Muscle of leg (tissue), 11 donors: Measurements from ENCODE around the gene SHISA8. TPM values are rescaled to one million over a fixed set of nuclear protein-coding genes. Genes with fewer than 3 reads are reported as not detected.
"Not testable (repeated sequence)": the region's sequence is repeated elsewhere in the genome, so short reads cannot be mapped to it uniquely, and the experiment has no call there.

Experiments
- DNase-seq: peaks from one replicate; pipeline ENCODE4 v3.0.0; 2013
- H3K27ac ChIP-seq: one replicate; pipeline ENCODE4 v1.5.1; 2013; ENCODE audit warnings: mild to moderate bottlenecking, low read length, control low read depth
- H3K27me3 ChIP-seq: one replicate; pipeline ENCODE4 v1.6.1; 2013; ENCODE audit warnings: low read length; ENCODE audit not compliant: control insufficient read depth, insufficient read depth
- H3K36me3 ChIP-seq: one replicate; pipeline ENCODE4 v1.6.1; 2013; ENCODE audit warnings: low read length; ENCODE audit not compliant: control insufficient read depth, insufficient read depth
- H3K4me1 ChIP-seq: one replicate; pipeline ENCODE4 v1.6.1; 2013; ENCODE audit warnings: low read length; ENCODE audit not compliant: control insufficient read depth, insufficient read depth
- H3K4me3 ChIP-seq: one replicate; pipeline ENCODE4 v1.5.1; 2013; ENCODE audit warnings: low read length, control low read depth
- H3K9me3 ChIP-seq: replicated peaks from 2 replicates; pipeline ENCODE4 v1.6.1; 2013; ENCODE audit warnings: low read depth, low read length; ENCODE audit not compliant: control insufficient read depth
- WGBS: methylation state at CpG from one replicate; pipeline ENCODE4 v1.1.5; 2013; ENCODE audit warnings: missing lambda C conversion rate; ENCODE audit not compliant: insufficient coverage; 5-methylcytosine and 5-hydroxymethylcytosine counted together
- polyA plus RNA-seq, 8 donors: library from polyadenylated mRNA; unstranded; fragments of 120-200 nt; gene quantifications; one replicate each; pipeline versions ENCODE4 v1.2.1 to v1.2.3, GENCODE V29; 2013; ENCODE audit warnings: inconsistent platforms in 1 of 8, low replicate concordance in 1 of 8; ENCODE audit not compliant: insufficient read length in 8 of 8, insufficient read depth in 1 of 8
- total RNA-seq: library from RNA; stranded (reverse); fragments of 120-200 nt; gene quantifications from one replicate; pipeline ENCODE4 v1.2.4, GENCODE V29; 2013

SHISA8 gene
- total and polyA plus RNA-seq, 9 donors = 0.09 to 0.39 (median 0.20) TPM; not detected in 1

DNA sequence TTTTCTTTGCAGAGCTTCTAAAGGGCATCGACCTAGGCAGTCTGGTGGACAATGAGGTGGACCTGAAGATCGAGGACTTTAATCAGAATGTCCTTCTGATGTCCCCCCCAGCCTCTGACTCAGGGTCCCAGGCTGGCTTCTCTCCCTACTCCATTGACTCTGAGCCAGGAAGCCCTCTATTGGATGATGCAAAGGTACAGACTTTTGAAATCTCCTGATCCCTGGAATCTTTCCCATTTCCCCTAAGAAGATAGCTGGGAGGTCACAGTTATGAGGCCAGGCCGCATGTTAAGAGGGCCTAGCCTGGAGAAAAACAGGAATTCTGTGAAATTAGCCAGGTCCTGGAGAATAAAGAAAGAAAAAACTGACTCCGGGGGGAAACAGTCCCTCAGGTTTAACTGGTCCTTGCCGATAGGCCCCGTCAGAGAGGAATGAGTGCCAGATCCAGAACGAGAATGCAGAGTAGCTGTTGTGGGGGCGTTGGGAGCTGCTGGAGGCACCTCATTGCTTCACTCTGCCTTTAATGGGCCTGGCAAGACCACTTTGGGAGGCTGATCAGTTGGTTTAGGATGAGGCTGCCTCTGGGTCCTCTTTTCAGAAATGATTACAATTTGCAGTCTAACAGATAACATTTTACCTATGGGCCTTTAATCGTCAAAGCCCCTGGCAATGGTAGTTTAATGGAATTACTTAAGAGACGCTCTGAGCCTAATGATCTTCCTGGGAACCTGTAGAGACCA is 39.2 kb downstream of the SHISA8 start:
- H3K4me3 ChIP-seq = no peak overlapping the region
- H3K36me3 ChIP-seq = peaks cover 93% of the 10 kb centered on the region
- no peak overlapping the region for H3K27ac ChIP-seq
- 76% methylated on average over 7 of the region's 10 CpGs for WGBS
- no peaks in the 10 kb centered on the region for H3K9me3 ChIP-seq
- DNase-seq = no peak
- H3K4me1 ChIP-seq = no peaks in the 10 kb centered on the region
- H3K27me3 ChIP-seq = no peaks in the 10 kb centered on the region

GRCh38 chr22:41874090-41874489 is 40.8 kb downstream of the SHISA8 start:
- Histone ChIP-seq H3K36me3 (peaks cover 86% of the 10 kb centered on the region), H3K4me1 (no peaks in the 10 kb centered on the region), H3K4me3 (no peak overlapping the region), H3K9me3 (no peaks in the 10 kb centered on the region), H3K27ac (no peak overlapping the region), H3K27me3 (no peaks in the 10 kb centered on the region)
- WGBS = no CpG with 5 or more reads among the region's 2 CpGs
- no peak for DNase-seq

GRCh38 chr22:41873391-41873790 is 41.5 kb downstream of the SHISA8 start:
- H3K9me3 ChIP-seq = no peaks in the 10 kb centered on the region
- H3K36me3 ChIP-seq = peaks cover 85% of the 10 kb centered on the region
- no peak for DNase-seq
- no peak overlapping the region for H3K27ac ChIP-seq
- H3K4me1 ChIP-seq = no peaks in the 10 kb centered on the region
- WGBS = 95% methylated on average over 4 of the region's 5 CpGs
- H3K4me3 ChIP-seq = no peak overlapping the region
- no peaks in the 10 kb centered on the region for H3K27me3 ChIP-seq

DNA sequence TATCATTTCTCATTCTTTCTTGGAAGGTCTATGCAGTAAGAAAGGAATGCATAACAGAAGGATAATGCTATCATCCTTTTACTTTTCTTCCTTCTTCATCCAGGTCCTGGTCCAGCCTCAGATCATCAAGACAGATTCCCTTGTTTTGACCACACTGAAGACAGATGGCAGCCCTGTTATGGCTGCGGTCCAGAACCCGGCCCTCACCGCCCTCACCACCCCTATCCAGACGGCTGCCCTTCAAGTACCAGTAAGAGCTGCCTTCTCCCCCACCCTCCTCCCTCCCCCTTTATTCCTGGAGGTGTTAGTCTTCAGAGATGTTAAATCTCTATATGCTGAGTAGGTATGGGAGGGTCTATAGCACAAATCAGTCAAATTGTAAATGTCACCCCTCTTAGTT is 44.1 kb downstream of the SHISA8 start:
- 86% methylated on average over 1 of the region's 4 CpGs for WGBS
- Histone ChIP-seq H3K27me3 (no peaks in the 10 kb centered on the region), H3K9me3 (no peaks in the 10 kb centered on the region), H3K27ac (no peak overlapping the region), H3K4me3 (no peak overlapping the region), H3K36me3 (peaks cover 77% of the 10 kb centered on the region), H3K4me1 (no peaks in the 10 kb centered on the region)
- no peak for DNase-seq

GRCh38 chr22:41870081-41870480 is 44.8 kb downstream of the SHISA8 start:
- not testable (repeated sequence) for H3K27ac ChIP-seq, H3K9me3 ChIP-seq, H3K4me3 ChIP-seq, H3K27me3 ChIP-seq, DNase-seq, H3K4me1 ChIP-seq
- WGBS = 100% methylated on average over 1 of the region's 1 CpG
- H3K36me3 ChIP-seq = peaks cover 74% of the 10 kb centered on the region

DNA sequence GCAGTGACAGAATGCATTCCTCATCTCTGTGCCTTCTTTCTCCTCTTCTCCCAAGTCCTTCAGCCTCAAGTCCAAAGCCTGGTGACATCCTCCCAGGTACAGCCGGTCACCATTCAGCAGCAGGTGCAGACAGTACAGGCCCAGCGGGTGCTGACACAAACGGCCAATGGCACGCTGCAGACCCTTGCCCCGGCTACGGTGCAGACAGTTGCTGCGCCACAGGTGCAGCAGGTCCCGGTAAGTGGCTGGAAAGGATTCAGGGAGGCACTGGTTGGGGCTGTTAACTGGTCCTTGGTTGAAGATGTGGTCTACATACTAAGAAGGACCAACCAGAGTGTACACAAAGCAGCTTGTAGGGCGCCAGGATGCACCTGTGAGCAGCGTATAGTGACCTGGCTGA is 46.3 kb downstream of the SHISA8 start:
- no peaks in the 10 kb centered on the region for H3K9me3 ChIP-seq
- WGBS = 87% methylated on average over 9 of the region's 10 CpGs
- H3K27me3 ChIP-seq = no peaks in the 10 kb centered on the region
- H3K27ac ChIP-seq = no peak overlapping the region
- no peak overlapping the region for H3K4me3 ChIP-seq
- no peak for DNase-seq
- no peaks in the 10 kb centered on the region for H3K4me1 ChIP-seq
- H3K36me3 ChIP-seq = peaks cover 62% of the 10 kb centered on the region

DNA sequence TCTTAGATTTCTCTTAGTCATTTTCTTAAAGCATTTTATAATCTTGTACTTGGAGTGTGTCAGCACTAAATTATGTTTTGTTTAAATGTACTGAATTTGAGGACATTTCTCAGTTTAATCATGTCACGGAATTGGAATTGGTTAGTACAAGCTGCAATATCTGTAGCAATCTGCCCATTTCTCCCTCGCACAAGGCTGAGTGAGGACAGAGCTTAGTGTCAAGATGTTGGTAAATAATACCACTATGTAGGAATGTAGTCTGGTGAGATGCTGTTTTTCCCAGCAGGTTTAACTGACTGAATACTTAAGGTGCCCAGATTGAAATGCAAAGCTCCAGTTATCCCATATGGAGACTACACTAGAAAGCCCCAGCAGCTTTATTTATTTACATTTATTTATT is 51.4 kb downstream of the SHISA8 start:
- H3K4me3 ChIP-seq = no peak overlapping the region
- WGBS = no CpG with 5 or more reads among the region's 2 CpGs
- H3K36me3 ChIP-seq = peaks cover 22% of the 10 kb centered on the region
- peaks cover 9% of the 10 kb centered on the region for H3K4me1 ChIP-seq
- no peak for DNase-seq
- H3K27ac ChIP-seq = no peak overlapping the region
- no peaks in the 10 kb centered on the region for H3K27me3 ChIP-seq
- no peaks in the 10 kb centered on the region for H3K9me3 ChIP-seq

DNA sequence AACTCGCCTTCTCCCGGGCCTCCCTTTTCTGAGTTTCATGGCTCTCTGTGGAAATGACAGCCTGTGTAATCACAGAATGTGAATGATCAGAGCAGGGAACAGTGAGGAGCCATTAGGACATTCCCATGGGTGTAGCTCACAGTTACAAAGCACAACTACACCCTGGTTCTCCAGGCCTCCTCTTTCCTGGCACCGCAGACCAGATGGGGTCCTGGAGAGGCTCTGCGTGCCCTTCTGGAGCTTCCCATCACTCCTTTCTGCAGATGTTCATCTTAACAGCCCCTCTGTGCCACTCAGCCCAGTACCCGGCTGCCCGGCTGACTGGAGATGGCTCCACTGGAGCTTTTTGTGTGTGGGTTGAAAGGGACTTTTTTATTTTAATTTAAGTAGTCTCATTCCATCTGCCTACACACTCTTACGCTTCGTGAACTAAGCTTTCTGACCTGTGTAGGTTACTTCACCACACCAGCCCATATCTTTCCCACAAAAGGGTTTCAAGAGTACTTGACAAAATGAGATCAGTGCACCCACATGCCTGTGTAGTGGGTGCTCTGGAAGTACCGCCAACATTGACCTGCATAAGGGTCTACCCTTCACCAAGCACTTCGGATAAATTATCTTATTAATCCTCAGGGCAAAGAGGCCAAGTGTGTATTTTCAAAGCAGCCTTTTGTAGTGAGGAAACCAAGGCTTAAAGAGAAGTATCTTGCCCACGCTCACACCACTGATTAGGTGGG is 52.2 kb downstream of the SHISA8 start:
- Histone ChIP-seq H3K36me3 (peaks cover 14% of the 10 kb centered on the region), H3K9me3 (no peaks in the 10 kb centered on the region), H3K4me3 (no peak overlapping the region), H3K4me1 (peaks cover 9% of the 10 kb centered on the region), H3K27ac (peak overlapping the region; percentile 24), H3K27me3 (no peaks in the 10 kb centered on the region)
- WGBS = no CpG with 5 or more reads among the region's 11 CpGs
- DNase-seq = no peak

- Histone ChIP-seq H3K4me1 (peaks cover 13% of the 10 kb centered on the region), H3K36me3 (peaks cover 12% of the 10 kb centered on the region), H3K27ac (no peak overlapping the region), H3K4me3 (no peak overlapping the region), H3K9me3 (no peaks in the 10 kb centered on the region), H3K27me3 (no peaks in the 10 kb centered on the region)
- DNase-seq = no peak
- WGBS = 50% methylated on average over 2 of the region's 4 CpGs
Measured at GRCh38 chr22:41862160-41862529, 52.7 kb downstream of the SHISA8 start.
